Non-pigmented ciliary epithelial cell (primary cell): ENCODE measurements around the gene OR6K6.

ENCODE experiments used
- DNase-seq: peaks from one replicate; pipeline ENCODE4 v3.0.0-alpha.2; 2010; ENCODE audit warnings: low read depth

Gene OR6K6

GRCh38 chr1:158754420-158754819 lies at the start of gene OR6K6:
Gene OR6K6, plus strand, starts transcription at chr1:158754720. Its CDS starts 168 bp downstream, at chr1:158754888.
- no peak for DNase-seq

DNA sequence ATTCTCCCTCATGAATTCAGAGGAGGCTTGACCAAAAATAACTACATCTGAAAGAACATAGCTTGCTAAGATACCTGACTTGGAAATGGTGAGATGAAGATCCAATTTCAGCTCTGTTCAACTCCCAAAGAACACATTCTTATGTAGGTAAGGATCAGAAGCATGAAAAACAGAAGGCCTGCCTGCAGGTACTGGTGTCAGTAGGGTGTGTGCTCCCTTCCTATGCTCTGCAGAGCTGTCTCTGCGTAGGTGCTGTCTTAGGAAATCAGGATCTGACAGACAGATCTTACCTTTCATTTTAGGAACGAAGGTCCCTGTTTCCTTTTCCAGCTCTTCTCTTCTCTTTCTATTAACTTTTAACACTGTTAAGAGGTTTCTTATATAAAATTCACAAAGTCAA lies 48.4 kb upstream of the OR6K6 start:
- no peak for DNase-seq

- DNase-seq: no peak
Observed at GRCh38 chr1:158711098-158711497, 43.4 kb upstream of the OR6K6 start.

DNA sequence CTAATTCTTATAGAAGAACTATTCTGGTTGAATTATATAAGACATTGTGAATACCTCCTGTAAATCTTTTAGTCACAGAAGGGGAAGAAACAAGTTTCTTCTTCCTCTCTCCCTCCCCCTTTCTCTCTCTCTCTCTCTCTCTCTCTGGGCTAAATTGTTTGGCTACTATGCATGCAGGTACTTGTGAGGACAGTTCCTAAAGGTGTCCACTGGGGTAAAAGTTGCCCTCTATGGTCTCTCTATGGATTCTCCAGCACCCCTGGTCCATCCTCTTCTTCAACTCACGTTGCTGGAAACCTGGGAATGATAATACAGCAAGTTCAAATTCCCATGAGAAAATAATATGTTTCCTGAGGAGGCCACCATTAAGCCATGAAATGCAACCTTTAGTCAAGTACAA lies 39.8 kb upstream of the OR6K6 start:
- no peak for DNase-seq

- no peak for DNase-seq
Observed at GRCh38 chr1:158716335-158716734, 38.2 kb upstream of the OR6K6 start.

GRCh38 chr1:158717344-158717743 lies 37.2 kb upstream of the OR6K6 start:
- DNase-seq: no peak

- DNase-seq: no peak
Observed at GRCh38 chr1:158719664-158720063, 34.9 kb upstream of the OR6K6 start.

GRCh38 chr1:158720620-158721019 lies 33.9 kb upstream of the OR6K6 start, which contains the start of gene OR6K3:
Gene OR6K3, minus strand, starts transcription at chr1:158720720. Its CDS starts 2,605 bp downstream, at chr1:158718115.
- DNase-seq: no peak

GRCh38 chr1:158724442-158724841 lies 30.1 kb upstream of the OR6K6 start:
- DNase-seq: no peak

DNA sequence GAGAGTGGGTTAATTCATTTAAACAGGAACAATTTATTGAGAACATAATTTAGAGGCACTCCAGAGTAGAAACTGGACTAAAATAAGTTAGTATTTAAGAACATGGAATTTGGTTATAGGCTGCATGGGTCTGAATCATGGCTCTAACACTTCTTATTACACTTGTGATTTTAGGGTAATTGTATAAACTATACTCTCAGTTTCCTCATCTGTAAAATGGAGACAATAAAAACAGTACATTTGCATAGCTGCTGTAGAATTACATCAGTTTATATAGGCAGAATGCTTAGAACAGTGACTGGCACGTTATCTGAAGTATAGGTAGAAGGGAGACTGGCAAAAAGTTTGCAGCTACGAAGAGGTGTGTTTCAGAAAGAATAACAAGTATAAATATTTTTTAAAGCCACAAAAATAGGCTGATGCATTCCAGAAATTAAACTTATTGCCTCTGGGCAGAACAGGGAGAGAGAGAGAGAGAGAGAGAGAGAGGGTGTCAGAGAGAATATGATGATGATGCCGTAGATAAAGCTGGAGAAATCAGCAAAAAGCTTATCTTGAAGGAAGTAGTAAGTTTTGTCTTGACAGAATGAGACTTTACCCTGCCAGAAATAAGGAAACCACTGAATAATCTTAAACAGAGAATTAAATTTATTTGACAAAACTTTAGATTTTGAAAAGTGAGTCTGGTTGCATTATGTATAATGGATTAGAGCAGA lies 25.9 kb upstream of the OR6K6 start:
- DNase-seq: no peak

GRCh38 chr1:158730453-158730852 lies 24.1 kb upstream of the OR6K6 start:
- DNase-seq: no peak

DNA sequence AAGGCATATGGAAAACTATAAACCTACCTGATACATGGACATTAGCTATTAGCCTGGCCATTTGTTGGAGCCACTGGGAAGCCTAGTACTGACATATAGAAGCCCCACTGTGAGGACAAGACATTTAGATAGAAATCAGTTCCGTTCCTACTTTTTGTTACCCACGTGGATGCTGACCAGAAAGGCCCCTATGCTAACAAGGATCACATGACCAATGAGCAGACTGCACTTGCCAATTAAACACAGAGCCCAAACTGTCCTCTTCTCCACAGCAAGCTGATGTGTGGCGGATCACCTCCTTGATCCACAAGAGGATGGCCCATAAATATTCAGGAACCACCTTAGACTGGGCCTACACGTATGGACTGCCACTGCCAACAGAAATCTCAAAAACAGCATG lies 22.8 kb upstream of the OR6K6 start:
- DNase-seq: no peak

GRCh38 chr1:158732524-158732923 lies 22.0 kb upstream of the OR6K6 start:
- DNase-seq: no peak

GRCh38 chr1:158735848-158736247 lies 18.7 kb upstream of the OR6K6 start:
- no peak for DNase-seq

GRCh38 chr1:158752155-158752712 lies 2.3 kb upstream of the OR6K6 start:
- DNase-seq: no peak

- DNase-seq: no peak
Observed at GRCh38 chr1:158771950-158772866, 17.7 kb downstream of the OR6K6 start, which contains the start of gene OR6N1. Gene OR6N1, minus strand, starts transcription at chr1:158772195. Its CDS starts 5,513 bp downstream, at chr1:158766682.

DNA sequence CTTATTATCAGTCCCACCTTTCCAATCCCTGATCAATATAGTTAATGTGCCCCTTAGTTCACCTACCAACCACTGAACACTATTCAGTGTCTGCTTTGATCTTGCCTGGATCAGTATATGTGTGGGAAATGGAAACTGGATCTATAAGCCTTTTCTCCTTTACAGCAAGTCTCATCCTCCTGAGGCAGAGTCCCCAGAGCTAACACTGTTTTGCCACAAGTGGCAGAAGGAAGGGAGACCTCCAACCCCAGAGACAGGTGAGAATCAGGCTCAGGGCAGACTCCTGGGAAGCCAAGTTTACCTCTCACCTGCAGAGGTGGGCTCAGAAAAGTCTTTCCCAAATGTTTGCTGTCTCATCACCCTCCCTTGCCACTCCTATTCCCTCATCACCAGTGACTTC lies 26.6 kb downstream of the OR6K6 start, which contains the start of gene OR6N2:
Gene OR6N2 (minus strand): TSS at position 101 of the 400 bp plus-strand sequence. CDS start 3,569 bp downstream, outside the sequence.
- DNase-seq: no peak

DNA sequence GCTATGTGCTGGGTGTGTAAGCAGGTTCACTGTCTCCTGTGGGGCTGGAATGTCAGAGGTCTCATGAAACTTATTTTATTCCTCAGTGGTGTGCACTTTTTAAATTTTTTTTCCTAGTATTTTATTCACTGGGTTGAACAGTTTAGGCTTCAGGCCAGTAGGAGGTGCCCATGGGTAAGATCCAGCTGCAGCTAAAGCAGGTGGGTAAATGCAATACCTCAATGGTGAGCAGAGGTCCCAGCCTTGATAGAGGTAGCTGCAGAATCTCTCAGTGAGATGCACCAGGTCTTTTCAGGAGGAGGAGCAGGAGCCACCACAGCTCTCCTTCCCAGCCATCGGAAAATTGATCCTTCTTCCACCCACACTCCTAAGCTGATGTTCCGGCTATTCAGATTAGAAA lies 39.1 kb downstream of the OR6K6 start:
- DNase-seq: no peak

DNA sequence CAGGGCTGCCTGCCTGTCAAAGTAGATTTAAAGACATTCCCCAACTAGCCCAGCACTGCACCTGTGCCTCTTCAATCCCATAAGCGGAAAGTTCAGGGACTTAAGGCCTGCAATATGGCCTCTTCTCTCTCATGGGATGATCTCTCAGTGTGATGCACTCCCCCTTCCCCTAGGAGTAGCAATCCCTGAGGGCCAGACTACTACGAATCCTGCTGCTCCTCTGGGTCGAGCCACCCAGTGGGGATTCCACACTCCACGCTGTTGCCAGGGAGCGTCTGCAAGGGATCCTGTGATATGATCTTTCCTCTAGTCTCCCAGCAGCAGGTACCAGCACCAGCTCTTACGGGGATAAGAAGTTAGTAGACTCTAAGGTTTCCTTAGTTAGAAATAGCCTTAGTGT lies 39.7 kb downstream of the OR6K6 start:
- no peak for DNase-seq

DNA sequence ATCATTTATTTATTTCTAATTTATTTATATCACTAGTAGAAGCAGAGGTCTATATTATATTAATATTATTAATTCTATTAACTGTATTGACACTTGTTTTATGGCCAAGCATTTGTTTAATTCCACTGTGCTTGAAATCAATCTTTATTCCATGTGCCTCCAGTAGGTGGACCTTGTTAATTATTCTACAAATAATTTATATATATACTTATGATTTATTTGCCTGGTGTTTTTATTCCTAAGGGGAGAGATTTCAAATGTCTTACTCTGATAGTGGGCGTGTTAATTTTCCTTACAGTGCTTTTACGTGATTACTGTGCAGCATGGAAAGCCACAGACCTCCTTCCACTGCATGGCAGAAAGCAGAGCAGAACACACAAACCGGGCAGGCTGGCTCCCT lies 44.0 kb downstream of the OR6K6 start:
- DNase-seq: no peak

- no peak for DNase-seq
Observed at GRCh38 chr1:158799689-158800088, 45.2 kb downstream of the OR6K6 start.

DNA sequence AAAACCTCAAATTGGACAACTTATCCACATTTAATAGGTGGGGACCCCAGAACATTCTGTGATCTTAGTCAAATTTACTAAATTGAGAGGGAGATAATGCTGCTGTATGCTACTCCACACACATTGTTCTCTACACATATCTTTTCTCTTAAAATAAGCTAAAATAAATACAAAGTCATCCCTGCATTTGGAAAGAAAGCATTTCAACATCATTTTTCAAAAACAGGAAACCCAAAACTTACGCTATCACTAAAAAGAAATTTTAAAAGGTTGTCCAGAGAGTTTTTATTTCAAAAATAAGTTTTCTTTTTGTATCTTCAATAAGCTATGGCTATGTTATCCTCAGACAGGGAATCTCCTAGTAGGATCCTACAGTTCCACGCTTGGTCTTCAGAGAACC lies 46.0 kb downstream of the OR6K6 start:
- no peak for DNase-seq

GRCh38 chr1:158801396-158801795 lies 46.9 kb downstream of the OR6K6 start:
- DNase-seq: no peak
